GM19328 (cell line): ENCODE measurements around the gene VOPP1.
"Not testable (repeated sequence)": the region's sequence is repeated elsewhere in the genome, so short reads cannot be mapped to it uniquely, and the experiment has no call there.

Source experiments
- ATAC-seq: cut with Tn5 transposase; IDR thresholded peaks from one replicate; pipeline ENCODE4 v1.9.1; 2021; ENCODE audit warnings: mild to moderate bottlenecking, moderate library complexity; ENCODE audit not compliant: unreplicated experiment

VOPP1 gene

GRCh38 chr7:55587687-55588378 lies 15.5 kb upstream of the VOPP1 start:
- ATAC-seq: no peak

GRCh38 chr7:55582656-55583055 lies 10.4 kb upstream of the VOPP1 start:
- not testable (repeated sequence) for ATAC-seq

- no peak for ATAC-seq
Observed at GRCh38 chr7:55576753-55577152, 4.5 kb upstream of the VOPP1 start.

GRCh38 chr7:55575733-55576132 lies 3.4 kb upstream of the VOPP1 start:
- no peak for ATAC-seq

GRCh38 chr7:55575098-55575497 lies 2.8 kb upstream of the VOPP1 start:
- ATAC-seq: no peak

GRCh38 chr7:55574051-55574717 lies 1.9 kb upstream of the VOPP1 start:
- ATAC-seq: no peak

GRCh38 chr7:55573234-55573900 lies 1.1 kb upstream of the VOPP1 start:
- ATAC-seq: no peak

- ATAC-seq: peak; percentile 13
Observed at GRCh38 chr7:55571511-55572377, 558 bp downstream of the VOPP1 start.

- no peak for ATAC-seq
Observed at GRCh38 chr7:55570939-55571338, 1.4 kb downstream of the VOPP1 start.

GRCh38 chr7:55570218-55570873 lies 2.0 kb downstream of the VOPP1 start:
- peak; percentile 23 for ATAC-seq

GRCh38 chr7:55569797-55570196 lies 2.5 kb downstream of the VOPP1 start:
- ATAC-seq: peak; percentile 15

GRCh38 chr7:55569269-55569663 lies 3.0 kb downstream of the VOPP1 start:
- no peak for ATAC-seq

GRCh38 chr7:55568613-55569268 lies 3.6 kb downstream of the VOPP1 start:
- ATAC-seq: no peak

GRCh38 chr7:55567571-55567970 lies 4.7 kb downstream of the VOPP1 start:
- ATAC-seq: no peak

GRCh38 chr7:55565681-55566080 lies 6.6 kb downstream of the VOPP1 start:
- ATAC-seq: no peak

GRCh38 chr7:55563596-55564325 lies 8.5 kb downstream of the VOPP1 start:
- no peak for ATAC-seq

- ATAC-seq: no peak
Observed at GRCh38 chr7:55561690-55562089, 10.6 kb downstream of the VOPP1 start.

GRCh38 chr7:55558962-55559920 lies 13.1 kb downstream of the VOPP1 start:
- ATAC-seq: no peak
